ENCODE data around the gene CD46.
A peak's percentile ranks its signal among the peaks of the same experiment; 100 is the strongest.

The CD46 gene

GRCh38 chr1:207831517-207832327 is 79.9 kb downstream of the CD46 start:
- DNase-seq: peak; percentile 61

GRCh38 chr1:207832796-207833195 is 80.9 kb downstream of the CD46 start:
- no peak for DNase-seq

GRCh38 chr1:207833381-207833780 is 81.5 kb downstream of the CD46 start:
- no peak for DNase-seq

GRCh38 chr1:207833956-207834660 is 82.3 kb downstream of the CD46 start:
- no peak for DNase-seq

GRCh38 chr1:207835958-207836357 is 84.1 kb downstream of the CD46 start:
- DNase-seq: no peak

GRCh38 chr1:207836591-207837347 is 84.9 kb downstream of the CD46 start:
- no peak for DNase-seq

GRCh38 chr1:207837673-207838072 is 85.8 kb downstream of the CD46 start:
- DNase-seq: no peak

GRCh38 chr1:207838156-207839082 is 86.6 kb downstream of the CD46 start:
- DNase-seq: no peak

- no peak for DNase-seq
Measured at GRCh38 chr1:207839083-207839413, 87.2 kb downstream of the CD46 start.

GRCh38 chr1:207840380-207840779 is 88.5 kb downstream of the CD46 start:
- no peak for DNase-seq

- DNase-seq: no peak
Measured at GRCh38 chr1:207841293-207841692, 89.4 kb downstream of the CD46 start.

- no peak for DNase-seq
Measured at GRCh38 chr1:207841901-207842300, 90.0 kb downstream of the CD46 start.

GRCh38 chr1:207842506-207842905 is 90.7 kb downstream of the CD46 start:
- no peak for DNase-seq

- DNase-seq: no peak
Measured at GRCh38 chr1:207844371-207844770, 92.5 kb downstream of the CD46 start.

Measured in CD4-positive, alpha-beta T cell treated with Interleukin-4 for 4 hours (primary cell).